GM18858 (cell line): ENCODE results near the gene CAPN5.

Experiments
- ATAC-seq: cut with Tn5 transposase; IDR thresholded peaks from one replicate; pipeline ENCODE4 v1.9.1; 2021; ENCODE audit not compliant: unreplicated experiment

CAPN5 gene

DNA sequence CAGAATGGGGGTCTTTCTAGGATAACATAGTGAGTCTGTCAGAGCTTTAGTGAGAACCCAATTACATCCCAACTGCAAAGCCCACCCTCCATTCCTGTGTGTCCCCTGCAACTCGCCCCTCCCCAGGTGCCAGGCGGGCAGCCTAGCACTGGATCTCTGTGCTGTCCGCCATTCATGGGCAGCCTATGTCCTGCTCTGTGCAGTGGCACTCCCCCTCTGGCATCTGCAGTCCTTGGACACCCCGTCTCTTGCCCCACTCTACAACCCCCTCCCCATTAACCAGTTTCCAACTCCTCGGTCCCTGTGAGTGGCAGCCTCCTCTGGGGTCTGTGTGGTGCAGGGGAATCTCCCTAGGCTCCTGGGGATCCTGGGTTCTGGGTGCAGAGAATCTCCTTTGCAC lies 98.3 kb downstream of the CAPN5 start:
- ATAC-seq: no peak

- ATAC-seq: no peak
Observed at GRCh38 chr11:77166021-77166420, 99.2 kb downstream of the CAPN5 start.

DNA sequence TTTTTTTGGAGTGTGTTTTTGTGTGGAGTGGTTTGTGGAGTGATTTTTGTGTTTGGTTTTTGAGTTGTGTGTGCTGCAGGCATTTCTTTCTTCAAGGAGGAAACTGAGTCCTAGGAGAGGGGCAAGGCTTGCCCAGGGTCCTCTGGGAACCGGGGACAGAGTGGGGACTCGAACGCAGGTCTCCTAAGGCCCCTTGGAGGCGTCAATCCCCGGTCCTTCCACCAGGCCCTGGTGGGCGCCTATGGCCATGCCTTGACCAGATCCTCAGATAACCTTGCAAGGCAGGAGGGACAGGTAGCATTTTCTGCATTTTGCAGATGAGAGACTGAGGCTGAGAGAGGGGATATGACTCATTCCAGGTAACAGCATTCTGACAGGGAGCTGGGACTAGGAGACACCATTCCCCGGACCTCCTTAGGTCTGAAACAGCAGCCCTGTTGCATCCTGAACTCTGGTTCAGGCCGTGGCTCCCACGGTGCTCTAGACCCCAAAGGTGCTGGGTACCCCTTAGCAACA lies 100.4 kb downstream of the CAPN5 start:
- no peak for ATAC-seq

DNA sequence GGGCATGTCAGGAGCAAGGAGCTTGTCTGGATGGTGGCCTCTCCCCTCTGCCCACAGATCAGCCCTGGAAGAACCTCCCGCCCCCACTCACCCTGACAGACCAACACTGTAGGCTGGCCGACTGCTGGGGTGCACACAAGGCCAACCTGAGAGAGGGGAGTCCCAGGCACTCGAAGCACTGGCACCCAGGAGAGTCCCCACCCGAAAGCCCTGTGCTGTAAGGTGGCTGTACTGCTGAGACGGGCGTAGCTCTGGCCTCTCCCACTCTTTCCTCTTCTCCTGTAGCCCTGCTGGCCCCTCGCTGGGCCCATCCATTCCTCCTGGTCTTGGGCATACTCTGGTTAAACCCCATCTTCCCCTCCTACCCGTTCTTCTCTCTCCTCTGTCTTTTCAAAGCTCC lies 101.0 kb downstream of the CAPN5 start:
- ATAC-seq: no peak

- ATAC-seq: no peak
Observed at GRCh38 chr11:77170107-77170506, 103.3 kb downstream of the CAPN5 start.

DNA sequence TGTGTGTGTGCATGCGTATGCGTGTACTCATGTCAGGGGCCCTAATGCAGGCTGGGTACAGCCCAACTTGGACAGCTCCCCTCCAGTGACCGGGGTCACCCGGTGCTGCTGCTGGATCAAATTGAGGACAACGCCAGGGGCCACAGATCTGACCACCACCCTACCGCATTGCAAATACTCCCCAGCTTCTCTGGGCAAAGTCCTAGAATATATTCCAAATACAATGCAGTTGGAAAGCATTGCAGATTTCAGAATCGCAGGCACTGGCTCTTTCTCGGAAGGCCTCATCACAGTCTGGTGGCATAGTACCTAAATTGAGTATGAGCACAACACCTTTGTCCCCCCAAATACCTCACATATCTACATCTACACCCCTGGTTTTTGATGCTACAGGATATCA lies 104.5 kb downstream of the CAPN5 start:
- no peak for ATAC-seq

DNA sequence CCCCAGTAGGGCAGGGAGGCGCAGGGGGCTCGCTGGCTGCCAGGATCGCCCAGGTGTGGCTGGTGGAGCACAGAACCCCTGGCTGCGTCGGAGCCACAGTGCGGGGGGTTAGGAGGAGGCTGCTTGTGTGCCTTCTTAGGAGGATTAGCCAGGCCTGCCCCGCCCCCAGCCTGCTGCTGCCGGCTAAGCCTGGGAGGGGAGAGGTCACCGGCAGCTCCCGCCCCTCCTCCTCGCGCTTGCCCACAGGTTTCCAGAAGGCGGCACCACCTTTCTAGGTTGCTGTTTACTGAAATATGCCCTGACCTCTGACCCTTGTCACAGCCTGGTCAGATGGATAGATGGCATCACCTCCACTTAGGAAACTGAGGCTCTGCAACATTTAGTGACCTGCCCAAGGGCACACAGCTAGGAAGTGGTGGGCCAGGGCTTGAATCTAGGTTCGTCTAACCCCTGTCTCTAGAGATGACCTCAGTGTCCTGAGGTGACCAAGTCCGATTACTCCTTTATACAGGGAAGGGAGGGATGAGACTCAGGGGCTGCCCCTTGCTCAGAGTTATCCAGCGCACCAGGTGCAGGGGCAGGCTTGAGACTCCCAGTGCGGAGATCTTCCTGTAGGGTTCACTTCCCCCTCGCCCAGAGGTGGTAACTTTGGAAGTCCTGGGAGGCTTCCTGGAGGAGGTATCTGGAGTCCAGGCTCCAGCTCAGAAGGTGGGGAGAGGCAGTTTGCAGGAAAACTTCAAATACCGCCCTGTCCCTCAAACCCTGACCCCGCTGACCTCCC lies 105.3 kb downstream of the CAPN5 start:
- ATAC-seq: no peak

DNA sequence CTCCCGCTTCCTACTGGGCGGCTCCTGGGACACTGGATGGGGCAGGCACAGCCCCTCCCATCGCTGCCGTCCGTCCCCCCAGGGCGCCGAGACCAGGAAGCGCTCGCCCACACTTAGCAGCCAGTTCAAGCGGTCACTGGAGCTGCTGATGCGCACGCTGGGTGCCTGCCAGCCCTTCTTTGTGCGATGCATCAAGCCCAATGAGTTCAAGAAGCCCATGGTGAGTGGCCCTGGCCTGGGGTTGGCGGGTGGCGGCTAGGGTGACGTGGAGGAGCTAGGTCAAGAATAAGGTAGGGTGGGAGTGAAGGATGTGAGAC lies 105.9 kb downstream of the CAPN5 start:
- no peak for ATAC-seq

DNA sequence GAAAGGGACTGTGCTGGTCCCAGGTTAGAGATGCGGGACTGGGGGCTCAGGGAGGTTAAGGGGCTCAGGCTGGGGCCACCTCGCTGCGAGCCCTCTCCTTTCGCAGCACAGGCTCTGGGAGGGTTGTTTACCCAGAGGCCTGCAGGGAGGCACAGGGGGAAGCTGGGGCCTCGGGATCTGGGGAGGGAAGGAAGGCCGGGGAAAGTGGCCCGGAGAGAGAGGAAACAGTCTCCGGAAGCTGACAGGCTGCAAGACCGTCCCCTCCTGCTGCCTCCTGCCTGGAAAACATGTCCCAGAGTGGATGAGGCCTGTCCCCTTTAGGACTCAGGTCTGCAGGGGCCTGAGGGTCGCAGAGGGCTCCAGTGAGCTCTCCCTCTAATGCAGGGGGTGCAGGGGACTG lies 106.7 kb downstream of the CAPN5 start:
- no peak for ATAC-seq

GRCh38 chr11:77174559-77174958 lies 107.8 kb downstream of the CAPN5 start:
- no peak for ATAC-seq

GRCh38 chr11:77175021-77175842 lies 108.5 kb downstream of the CAPN5 start:
- no peak for ATAC-seq
